NT2/D1 (cell line): ENCODE results near the gene STK16.

ENCODE experiments used
- SUZ12 ChIP-seq: IDR thresholded peaks from 2 replicates; pipeline ENCODE4 v1.6.1; 2011; ENCODE audit not compliant: insufficient read length, insufficient read depth; ENCODE audit errors: extremely low read depth
- YY1 ChIP-seq: IDR thresholded peaks from 2 replicates; pipeline ENCODE4 v1.6.1; 2011; ENCODE audit not compliant: insufficient read length, insufficient read depth
- ZNF274 ChIP-seq: IDR thresholded peaks from 2 replicates; pipeline ENCODE4 v1.6.1; 2011; ENCODE audit warnings: mild to moderate bottlenecking, low read depth, low read length

DNA sequence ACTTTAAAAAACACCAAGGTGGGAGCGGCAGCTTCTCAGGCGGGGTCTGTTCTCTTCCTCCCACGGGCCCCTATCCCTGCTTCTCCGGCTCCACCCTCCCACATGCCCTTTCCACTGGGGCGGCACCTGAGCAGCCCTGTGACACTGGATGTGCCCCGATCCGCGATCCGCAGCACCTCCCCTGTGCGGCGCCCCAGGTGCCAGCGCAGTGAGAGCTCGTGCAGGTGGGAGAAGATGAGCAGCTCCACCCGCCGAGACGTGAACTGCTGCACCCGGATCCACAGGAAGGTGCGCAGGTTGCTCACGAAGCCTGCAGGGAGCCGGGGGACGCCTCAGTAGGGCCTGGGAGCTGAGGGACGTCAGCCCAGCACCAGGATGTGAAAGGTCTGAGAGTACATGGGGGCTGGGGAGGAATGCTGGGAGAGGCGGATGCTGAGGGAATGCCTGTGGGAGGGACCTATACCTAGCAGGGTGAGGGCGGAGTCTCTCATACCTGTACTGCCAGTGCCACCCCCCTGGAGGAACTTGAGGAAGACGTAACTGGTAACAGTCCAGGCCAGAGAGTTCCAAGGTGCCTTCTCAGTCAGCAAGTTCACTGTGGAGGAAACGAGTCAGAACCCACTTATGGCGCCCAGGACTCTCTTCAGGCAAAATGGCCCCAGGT is 29.3 kb upstream of the STK16 start:
- TF ChIP-seq SUZ12 = no peak
- no peak for TF ChIP-seq ZNF274
- TF ChIP-seq YY1 = no peak
